Hematopoietic multipotent progenitor cell treated with erythropoietin and hydrocortisone succinate and interleukin-3 and kit ligand, for 15 days (in vitro differentiated cells): ENCODE measurements around the gene AKT1.

Experiments used
- DNase-seq: peaks from one replicate; pipeline ENCODE4 v3.0.0-alpha.2; 2015; ENCODE audit warnings: low spot score

Gene AKT1

DNA sequence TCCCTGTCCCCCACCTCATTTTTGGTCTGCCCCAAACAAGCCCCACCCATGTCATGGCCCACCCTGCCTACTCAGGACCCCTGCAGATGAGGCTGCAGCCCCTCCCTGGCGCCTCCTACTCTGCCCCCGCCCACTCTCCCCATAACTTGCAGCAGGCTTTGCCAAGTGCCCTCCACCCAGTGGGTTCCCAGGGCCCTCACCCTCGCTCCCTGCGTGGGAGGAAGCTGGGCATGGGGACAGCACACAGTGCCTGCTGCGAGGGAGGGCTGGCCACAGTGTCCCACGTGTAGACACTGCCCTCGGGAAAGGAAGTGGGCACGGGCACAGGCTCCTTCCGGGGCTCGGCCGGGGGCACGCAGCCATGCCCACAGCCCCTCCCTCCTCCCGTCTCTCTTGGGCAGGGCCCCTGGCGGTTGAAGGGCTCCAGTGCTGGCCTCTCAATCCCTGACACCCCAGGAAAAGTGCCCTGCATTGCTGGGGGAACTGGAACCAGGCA is 9.4 kb downstream of the AKT1 start:
- no peak for DNase-seq

DNA sequence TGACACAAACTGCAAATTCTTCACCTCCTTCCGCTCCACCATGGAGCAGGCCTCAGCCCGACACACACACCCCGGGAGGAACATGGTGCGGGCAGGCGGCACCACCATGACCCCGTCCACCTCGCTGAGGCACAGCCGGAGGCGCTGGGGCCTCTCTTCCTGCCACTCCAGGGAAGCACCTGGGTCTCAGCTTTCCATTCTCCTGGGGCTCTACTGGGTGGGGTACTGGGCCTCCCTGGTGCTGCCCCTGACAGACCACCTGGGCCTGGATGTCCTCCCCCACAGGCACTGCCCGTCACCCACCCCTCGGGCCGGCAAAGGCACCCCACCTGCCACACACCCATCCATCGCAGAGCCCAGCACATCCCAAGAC is 9.9 kb downstream of the AKT1 start:
- DNase-seq, result no peak

DNA sequence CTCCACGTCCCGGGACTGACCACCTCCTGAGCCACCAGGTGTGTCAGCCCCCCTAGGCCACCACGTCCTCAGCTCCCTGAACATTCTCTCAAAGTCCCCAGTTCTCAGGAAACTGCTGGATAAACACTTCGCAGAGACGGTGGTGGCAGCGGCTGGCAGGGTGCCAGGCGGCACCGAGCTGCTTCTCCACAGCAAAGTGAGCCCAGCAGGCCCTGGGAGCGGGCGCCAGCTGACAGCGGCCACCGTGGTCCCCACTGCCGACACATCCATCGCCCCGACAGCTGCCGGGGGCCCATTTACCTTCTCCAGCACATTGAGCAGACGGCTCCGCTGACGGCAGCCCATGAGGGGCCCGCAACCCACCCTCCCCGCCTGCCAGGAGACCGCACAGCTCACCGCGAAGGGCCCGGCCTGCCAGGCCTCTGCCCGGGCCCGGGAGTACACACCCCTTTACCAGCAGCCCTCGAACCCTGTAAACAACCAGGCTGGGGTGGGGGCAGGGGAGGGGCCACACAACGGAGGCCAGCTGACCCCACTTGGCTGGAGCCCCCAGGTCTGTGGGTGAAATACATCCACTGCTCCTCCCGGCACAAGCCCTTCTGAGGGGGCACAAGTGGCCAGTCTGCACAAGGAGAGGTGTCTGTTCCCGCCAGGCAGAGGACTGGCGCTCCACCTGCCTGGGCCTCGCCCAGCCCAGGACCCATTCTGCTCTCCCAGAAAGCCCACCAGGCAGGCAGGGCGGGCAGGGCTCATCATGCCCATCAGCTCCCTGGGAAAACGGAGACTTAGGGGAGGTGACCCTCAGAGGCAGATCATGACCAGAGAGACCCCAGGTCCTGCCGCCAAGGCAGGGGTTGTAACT is 10.5 kb downstream of the AKT1 start:
- DNase-seq, result no peak

DNA sequence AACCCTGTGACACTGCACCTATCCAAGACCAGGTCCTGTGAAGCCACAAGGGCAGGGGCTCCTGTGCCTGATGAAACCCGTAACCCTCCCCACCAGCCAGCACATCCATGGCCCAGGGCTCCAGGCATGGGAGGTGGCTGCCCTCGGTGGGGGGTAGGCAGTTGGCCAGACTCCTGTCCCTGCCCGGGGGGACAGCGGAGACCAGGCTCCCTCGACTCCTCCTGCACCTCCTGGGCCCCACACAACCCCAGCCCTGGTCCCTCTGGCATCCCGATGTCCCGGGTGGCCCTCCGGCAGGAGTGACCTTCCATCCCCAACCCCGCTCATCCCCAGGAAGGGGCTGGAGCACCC is 11.4 kb downstream of the AKT1 start:
- no peak for DNase-seq

DNA sequence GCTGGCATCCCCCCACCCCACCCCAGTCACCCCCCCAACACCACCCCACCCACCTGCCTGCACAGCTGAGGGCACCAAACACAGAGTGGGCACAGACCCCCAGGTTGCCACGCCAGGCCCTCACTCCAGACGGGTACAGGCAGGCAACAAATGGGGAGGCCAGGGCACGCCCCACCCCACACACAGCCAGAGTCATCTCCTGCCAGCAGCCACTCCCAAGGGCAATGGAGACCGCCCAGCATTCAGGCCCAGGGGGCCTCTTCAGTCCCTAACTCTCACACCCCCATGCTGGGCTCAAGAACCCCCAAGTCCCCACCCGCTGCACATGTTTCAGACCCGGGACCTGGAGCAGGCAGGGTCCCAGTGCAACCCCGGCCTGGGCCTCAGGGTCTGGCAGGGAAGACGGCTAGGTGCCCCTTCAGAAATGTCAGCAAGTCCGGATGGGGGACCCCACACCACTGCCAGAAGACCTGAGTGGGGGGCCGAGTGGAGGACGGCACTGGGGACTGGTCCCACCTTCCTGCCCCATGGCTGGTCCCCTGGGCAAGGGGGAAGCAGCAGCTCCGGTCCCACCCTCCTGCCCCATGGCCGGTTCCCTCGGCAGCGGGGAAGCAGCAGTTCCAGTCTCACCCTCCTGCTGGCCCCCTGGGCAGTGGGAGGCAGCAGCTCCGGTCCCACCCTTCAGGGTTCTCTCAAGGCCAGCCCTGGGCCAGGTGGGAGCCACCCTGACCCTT is 11.9 kb downstream of the AKT1 start:
- DNase-seq, result no peak

DNA sequence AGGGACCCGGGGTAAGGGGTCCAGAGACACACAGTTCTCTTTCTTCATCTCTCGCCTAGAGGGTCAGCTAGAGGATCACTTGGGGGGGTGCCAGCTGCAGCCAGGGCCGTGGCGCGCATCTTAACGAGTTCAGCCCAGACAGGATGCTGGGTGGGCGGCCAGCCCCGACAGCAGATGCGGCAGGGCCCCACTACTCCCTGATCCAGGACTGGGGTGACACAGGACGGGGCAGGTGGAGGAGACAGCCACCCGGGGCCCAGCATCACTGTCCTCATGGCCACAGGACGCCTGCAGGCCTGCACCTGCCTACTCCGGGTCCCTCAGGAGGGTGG is 12.8 kb downstream of the AKT1 start:
- no peak for DNase-seq

DNA sequence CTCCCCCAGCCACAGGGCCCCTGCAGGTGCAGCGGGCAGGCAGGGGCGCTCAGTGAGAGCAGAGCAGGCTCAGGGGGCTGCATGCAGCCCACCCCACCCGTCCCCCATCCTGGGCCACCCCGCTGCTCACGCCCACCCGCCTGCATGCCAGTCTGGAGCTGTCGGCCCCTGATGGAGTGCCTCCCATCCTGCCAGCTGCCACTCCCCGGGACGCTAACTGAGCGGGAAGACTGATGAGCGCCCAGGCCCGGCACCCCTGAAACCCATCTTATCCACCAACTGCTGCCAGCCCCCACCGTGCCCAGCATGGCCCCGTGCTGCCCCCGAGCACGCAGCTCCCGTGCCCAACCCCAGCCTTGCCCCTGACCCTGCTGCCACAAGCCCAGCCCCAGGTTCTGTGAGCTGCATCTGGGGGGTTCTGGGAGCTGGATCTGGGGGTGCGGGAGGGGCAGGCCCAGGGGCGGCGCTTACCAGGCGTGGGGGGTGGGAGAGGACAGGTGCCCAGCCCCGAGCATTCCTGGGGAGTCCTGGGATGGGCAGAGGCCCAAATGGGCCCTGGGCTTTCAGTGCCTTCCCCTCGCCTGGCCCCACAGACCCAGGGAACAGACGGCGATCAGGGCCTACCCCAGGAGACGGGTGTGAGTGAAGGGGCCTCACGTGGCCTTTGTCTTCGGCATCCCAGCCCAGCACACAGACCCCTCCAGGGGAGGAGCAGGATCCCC is 13.3 kb downstream of the AKT1 start:
- DNase-seq, result no peak

DNA sequence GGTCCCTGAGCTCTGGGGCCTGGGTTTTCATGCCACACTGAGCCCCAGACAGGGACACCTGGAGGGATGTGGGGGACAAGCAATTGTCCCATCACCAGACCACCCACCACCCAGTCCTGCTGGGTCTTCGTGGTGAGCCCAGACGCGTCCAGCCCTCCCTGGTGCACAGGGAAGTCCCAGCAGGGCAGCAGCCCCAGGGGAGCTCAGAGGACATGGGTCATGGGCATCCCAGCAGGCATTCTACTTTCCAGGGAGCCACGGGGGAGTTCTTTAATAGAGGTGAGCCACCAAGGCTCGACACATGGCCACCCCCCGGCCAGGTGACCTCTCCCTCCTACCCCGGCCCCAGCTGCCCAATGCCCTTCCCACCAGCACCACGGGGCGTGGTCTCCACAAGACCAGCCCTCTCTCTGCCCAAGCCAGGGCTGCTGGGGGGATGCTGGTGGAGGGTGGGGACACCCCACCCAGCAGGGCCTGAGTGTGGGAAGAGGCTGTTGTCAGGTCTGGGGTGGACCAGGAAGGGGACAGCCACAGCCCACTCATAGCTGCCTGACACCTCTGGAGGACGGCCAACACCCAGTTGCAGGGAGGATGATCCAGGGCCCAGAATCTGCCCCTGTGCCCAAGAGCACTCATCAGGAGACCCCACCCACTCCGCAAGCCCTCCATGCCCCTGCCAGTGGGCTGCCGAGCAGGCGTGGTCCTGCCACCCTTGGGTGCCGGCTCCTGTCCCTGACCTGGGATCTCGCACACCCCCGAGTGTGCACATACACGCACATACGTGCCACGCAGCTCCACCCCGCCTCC is 14.1 kb downstream of the AKT1 start:
- no peak for DNase-seq

DNA sequence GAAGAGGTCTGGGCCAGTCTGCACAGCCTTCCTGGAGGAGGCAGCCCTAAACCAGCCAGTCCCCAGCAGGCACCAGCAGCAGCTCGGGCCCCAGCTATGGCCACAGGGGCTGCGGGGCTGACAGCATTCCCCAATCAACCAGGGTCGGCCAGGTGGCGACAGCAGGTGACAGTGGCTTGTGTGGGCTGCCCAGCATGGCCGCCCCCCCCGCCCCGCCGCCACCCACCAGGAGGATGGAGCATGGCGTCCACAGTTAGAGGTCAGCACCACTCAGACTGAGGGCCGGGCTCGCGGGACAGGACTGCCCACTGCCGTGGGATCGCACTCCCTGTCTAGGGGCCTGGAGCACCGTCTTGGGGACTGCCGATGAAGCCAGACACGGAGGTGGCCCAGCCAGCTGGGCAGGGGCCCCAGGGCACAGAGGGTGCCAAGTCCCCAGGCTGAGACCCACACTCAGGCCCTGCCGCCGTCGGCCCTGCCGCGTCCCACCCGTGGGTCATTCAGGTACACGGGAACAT is 15.0 kb downstream of the AKT1 start:
- no peak for DNase-seq

DNA sequence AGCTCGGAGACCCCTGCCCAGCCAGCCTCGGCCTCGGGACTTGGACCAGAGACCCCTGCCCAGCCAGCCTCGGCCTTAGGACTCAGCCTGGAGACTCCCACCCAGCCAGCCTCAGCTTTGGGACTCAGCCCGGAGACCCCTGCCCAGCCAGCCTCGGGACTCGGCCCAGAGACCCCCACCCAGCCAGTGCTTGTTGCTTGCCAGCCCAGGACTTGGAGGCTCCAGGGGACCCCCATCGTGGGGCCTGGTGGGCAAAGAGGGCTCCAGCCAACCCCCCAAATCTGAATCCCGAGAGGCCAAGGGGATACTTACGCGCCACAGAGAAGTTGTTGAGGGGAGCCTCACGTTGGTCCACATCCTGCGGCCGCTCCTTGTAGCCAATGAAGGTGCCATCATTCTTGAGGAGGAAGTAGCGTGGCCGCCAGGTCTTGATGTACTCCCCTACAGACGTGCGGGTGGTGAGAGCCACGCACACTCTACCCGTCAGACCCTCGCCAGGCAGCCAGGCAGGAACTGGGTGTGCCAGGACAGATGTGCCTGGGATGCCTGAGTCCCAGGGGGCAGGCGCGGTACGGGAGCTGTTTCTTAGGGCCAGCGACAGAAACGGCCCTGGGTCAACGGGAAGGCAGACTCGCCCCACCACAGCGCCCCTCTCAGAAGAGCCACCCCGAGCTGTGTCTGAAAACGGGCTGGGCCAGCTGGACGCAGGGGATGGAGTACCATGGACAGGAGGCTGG is 15.6 kb downstream of the AKT1 start:
- DNase-seq, result no peak

DNA sequence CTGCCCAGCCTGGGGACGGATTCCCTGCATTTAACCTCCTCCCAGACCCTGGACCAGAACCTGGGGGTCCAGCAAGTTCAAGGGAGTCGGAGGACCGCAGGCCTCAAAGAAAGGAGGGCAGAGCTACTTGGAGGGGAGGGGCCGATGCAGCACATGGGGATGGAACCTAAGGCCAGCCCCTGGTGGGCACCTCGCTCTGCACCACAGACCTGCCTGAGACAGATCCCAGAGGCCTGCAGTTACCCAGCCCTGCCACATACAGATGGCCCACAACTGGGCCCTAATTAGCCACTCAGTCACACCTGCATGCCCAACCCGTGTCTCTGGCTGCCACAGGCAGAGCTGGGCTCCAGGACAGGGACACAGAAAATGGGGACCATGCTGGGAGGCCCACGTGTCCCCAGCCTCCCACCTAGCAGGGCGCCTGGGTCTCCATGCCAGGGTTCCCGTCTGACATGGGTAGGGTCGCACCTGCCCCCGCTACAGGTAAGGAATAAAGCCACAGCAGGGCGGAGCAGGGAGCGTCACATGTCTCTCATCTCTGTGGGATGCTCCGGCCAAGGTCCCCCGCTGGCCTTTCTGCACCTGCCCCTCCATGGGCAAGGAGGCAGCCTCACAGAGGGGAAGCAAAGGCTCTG is 16.7 kb downstream of the AKT1 start:
- no peak for DNase-seq

DNA sequence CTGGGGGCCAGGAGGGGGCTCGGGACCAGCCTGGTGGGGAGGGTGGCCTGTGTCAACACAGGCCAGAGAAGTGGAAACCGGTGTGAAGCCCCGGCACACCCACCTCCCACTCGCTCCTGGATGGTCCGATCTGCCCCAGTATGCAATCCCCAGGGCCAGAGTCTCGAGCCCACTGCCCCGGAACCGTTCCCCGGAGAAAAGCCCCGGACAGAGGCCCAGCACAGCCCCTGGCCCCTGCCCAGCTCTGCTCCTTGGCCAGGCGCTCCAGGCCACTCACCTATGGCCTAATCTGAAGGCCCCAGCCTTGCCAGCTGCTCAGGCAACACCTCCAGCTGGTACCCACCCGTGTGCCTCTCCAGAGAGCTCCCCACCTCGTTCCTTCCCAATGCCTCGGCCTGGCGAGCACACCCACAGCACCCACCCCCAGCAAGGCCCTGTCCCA is 17.7 kb downstream of the AKT1 start:
- no peak for DNase-seq

DNA sequence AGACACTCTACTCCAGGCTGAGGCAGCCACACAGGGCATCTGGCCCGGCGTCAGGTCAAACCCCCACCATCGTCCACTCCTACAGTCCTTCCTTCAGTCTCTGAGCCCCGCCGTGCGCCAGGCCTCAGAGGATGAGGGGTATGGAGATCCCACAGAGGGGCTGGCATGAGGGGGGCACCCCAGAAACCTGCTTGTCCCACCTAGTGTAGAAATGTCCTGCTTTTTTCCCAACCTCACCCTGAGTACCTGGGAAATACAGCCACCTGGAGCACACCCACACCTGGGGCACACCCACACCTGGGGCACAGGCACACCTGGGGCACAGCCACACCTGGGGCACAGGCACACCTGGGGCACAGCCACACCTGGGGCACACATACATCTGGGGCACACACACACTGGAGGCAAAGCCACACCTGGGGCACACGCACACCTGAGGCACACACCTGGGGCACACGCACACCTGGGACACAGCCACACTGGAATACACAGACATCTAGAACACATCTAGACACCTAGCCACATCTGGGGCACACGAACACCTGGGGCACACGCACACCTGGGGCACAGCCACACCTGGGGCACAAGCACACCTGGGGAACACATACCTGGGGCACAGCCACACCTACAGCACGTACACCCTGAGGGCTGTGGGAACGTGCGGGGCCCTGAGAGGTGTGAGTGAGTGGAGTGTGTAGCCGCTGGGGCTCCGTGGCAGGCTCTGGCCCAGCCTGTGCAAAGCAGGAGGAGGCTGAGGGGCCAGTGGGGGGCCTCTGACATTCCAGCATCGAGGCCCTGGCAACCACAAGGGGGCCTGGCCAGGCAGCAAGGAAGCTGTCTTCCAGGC is 18.4 kb downstream of the AKT1 start:
- no peak for DNase-seq

DNA sequence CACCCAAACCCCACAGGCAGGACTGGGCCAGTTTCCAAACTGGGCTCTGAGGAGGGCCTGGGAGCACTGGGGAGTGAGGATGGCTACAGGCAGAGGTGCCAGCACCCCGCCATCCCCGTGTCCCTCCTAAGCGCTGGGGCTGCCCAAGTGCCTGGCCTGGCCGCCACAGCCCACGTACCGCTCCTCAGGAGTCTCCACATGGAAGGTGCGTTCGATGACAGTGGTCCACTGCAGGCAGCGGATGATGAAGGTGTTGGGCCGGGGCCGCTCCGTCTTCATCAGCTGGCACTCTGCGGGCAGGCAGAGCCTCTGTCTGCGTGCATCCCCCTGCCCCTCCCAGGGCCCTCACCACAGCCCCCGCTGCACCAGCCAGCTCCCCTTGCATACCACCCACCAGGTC is 19.1 kb downstream of the AKT1 start:
- no peak for DNase-seq

DNA sequence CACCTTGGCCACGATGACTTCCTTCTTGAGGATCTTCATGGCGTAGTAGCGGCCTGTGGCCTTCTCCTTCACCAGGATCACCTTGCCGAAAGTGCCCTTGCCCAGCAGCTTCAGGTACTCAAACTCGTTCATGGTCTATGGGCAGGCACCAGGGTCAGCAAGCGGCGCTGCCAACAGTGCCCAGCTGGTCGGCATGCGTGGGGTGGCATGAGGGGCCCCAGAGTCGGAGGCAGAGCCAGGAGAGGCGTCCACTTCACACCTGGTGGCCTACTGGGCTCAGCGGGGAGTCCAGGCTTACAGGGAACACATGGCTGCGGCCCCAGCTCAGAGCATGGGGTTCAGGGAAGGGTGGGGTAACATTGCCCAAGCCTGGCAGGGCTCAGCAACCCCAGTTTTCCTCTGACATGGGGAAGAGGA is 20.5 kb downstream of the AKT1 start:
- no peak for DNase-seq

DNA sequence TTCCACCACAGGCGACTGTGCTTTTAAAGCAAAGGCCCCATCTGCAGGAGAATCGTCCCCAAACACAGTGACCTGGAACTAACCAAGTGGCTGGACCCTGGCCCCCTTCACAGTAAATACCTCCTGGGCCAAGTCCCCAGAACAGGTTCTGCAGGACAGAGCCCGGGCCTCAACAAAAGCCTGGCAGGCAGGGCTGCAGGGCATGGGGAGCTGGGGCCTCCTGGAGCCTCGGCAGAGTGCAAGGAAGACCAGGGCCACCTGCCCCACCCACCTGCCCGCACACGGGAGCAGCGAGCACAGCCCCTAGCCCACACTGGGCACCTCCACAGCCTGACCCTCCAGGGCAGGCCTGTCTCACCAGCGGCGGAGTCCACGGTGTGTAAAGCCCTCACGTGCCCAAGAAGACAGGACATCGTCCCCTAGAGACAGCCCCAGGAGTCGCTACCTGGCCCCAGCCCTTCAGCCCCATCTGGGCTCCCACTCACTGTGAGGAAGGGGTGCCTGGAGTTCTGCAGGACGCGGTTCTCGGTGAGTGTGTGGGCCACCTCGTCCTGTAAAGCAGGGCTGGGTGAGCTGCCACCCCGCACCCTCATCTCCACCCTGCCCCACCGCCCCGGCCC is 21.0 kb downstream of the AKT1 start:
- DNase-seq, result no peak

DNA sequence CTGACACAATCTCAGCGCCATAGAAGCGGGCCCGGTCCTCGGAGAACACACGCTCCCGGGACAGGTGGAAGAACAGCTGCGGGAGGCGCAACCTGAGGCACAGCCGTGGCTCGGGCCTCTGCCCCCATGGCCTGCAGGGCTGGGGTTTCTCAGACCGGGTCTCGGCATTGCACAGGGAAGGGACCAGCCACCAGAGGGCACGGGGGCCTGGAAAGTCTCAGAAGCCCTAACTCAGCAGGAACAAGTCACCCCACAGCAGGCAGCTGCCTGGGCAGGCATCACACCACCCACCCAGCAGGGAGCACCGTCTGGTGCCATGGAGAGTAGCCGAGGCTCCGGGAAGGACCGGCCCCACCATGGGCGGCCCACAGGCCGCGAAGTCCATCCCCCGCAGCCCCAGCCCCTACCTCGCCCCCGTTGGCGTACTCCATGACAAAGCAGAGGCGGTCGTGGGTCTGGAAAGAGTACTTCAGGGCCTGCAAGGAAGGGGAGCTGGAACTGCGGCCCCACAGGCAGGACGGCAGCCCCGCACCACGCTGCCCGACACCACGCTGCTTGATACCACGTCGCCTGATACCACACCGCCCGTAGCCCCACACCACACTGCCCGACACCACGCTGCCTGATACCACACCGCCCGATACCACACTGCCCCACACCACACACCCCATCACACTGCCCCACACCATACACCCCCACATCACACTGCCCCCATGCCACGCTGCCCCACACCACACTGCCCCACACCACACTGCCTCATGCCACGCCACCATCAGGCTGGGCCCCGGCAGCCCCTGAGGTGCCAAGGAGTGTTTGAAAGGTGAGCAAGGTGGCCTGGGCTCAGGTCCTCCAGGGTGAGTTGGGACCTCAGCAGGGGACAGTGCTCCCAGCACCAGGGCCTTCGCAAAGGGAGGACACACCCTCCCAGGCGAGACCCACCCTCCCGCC is 21.8 kb downstream of the AKT1 start:
- no peak for DNase-seq
